Inferior parietal cortex (tissue), 1 donor: ENCODE data around the gene GABRP.
A peak's percentile ranks its signal among the peaks of the same experiment; 100 is the strongest.
"Not testable (repeated sequence)": the region's sequence is repeated elsewhere in the genome, so short reads cannot be mapped to it uniquely, and the experiment has no call there.

Experiments
- DNase-seq: peaks from one replicate; pipeline ENCODE4 v3.0.0-alpha.2; 2016; ENCODE audit errors: extremely low spot score

The GABRP gene

GRCh38 chr5:170755679-170756456 lies 27.7 kb upstream of the GABRP start:
- no peak for DNase-seq

GRCh38 chr5:170756691-170757090 lies 26.8 kb upstream of the GABRP start:
- no peak for DNase-seq

- no peak for DNase-seq
Observed at GRCh38 chr5:170757182-170757601, 26.3 kb upstream of the GABRP start.

- DNase-seq: no peak
Observed at GRCh38 chr5:170757669-170758068, 25.9 kb upstream of the GABRP start.

GRCh38 chr5:170758481-170758880 lies 25.0 kb upstream of the GABRP start:
- no peak for DNase-seq

DNA sequence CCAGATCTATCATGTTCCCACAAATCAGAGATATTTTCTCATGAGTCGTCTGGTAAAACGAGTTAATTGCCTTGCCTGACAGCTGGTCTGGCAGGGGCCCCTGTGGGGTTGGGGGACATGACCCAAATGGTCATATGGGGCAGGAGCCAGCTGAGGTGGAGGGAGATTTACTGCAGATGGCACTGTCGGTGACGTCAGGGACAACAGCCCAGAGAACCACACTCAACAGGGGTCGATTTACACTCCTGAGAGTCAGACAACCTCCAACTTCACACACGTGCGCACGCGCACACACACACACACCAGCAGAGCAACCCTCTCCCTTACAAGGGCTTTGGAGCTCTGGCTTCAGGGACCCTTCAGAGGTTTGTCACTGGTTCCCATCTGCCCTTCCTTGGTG lies 23.4 kb upstream of the GABRP start:
- no peak for DNase-seq

DNA sequence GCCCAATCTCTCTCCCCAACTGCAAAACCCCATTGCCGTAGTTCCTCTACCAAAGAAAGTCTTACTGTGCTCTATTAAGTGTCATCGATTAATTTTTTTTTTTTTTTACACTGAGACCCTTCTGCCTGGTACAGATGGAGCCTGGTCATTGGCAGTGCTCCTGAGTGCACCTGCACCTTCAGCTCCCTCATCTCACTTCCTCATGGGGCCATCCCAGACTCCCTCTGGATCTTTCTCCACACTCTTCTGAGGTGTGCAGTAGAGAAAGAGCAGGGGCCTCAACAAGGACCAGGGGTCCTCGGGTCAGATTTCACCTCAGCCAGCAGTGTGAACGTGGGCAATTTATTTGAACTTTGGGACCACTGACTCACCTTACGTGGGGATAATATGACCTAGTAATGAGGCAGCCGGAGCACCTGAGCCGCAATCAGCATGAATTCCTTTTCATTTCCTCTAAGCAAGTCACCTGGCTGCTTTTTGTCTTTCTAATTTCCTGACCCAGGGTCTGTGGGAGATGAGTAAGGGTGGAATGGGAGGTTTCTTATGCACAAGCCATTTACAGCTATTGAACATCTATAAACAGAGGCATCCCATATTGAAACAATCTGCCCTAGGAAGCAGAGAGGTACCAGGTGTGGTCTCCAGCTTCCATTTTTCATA lies 22.3 kb upstream of the GABRP start:
- no peak for DNase-seq

DNA sequence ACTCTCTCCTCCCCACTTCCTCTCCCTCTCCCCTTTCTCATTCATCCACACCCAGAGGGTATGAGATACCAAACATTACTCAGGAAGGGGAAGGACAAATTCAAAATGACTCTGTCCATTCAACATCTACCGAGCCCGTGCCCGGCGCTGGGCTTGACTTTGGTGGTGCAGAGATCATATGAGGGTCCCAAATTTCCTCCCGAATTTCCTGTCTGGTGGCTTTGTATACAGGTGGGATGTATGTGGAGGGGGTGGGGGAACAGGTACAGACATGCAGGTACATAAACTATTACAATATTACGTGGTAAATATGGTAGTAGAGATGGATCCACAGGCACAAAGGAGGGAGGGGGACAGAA lies 21.8 kb upstream of the GABRP start:
- DNase-seq: no peak

DNA sequence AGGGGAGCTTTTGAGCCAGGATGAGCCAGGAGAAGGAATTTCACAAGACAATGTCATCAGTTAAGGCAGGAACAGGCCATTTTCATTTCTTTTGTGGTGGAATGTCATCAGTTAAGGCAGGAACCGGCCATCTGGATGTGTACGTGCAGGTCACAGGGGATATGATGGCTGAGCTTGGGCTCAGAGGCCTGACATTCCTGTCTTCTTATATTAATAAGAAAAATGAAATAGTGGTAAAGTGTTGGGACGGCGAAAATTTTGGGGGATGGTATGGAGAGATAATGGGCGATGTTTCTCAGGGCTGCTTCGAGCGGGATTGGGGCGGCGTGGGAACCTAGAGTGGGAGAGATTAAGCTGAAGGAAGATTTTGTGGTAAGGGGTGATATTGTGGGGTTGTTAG lies 21.2 kb upstream of the GABRP start:
- DNase-seq: not testable (repeated sequence)

DNA sequence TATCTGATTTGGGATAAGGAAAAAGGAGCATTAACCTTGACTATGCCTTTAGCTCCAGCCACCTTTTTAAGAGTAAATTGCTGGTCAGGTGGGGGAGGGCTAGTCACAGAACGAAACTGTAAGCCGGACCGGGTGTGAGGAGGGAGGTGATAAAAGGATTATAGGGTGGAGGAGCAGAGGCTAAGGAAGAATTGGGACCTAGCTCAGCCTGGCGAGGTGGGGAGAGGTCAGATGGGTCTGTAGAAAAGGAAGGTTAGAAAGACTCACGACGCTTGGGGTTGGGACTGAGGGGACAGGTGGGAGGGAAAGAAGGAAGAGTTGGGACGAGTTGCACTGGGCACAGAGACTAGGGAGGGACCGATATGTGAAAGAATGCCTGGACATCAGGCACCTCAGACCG lies 17.7 kb upstream of the GABRP start:
- DNase-seq: not testable (repeated sequence)

DNA sequence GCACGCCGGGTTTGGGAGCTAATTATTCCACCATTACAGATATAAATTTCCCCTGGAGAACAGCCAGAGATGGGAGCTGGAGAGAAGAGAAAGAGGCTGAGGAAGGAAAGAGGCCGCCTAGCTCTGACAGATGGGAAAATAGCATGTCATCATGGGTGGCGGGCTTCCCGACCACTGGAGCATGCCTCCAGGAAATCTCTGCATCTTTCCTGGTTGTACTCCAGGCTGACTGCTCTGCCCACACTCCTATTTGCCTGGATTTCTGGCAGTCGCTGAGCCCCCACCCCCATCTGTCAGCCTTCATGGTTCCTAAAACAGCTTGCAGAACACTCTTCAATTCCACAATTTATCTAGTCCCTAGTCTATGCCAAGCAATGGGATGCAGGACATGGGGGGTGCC lies 14.3 kb upstream of the GABRP start:
- DNase-seq: no peak

GRCh38 chr5:170769898-170770416 lies 13.6 kb upstream of the GABRP start:
- no peak for DNase-seq

DNA sequence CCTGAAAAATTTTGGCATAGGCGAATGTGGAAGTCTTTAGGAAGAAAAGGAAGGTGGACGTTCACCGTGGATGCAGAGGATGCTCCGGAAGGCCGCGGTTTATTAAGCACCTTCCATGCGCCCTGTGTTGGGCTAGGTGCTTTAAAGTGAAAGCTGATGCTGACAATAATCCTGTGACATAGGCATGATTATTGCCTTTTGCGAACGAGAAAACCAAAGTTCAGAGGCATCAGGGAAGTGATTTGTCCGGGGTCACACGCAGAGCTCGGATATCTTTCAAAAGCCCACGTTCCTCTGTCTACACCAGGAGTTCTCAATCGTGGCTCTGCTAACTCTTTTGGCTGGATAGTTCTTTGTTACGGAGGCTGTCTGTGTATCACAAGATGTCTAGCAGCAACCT lies 12.0 kb upstream of the GABRP start:
- DNase-seq: no peak

DNA sequence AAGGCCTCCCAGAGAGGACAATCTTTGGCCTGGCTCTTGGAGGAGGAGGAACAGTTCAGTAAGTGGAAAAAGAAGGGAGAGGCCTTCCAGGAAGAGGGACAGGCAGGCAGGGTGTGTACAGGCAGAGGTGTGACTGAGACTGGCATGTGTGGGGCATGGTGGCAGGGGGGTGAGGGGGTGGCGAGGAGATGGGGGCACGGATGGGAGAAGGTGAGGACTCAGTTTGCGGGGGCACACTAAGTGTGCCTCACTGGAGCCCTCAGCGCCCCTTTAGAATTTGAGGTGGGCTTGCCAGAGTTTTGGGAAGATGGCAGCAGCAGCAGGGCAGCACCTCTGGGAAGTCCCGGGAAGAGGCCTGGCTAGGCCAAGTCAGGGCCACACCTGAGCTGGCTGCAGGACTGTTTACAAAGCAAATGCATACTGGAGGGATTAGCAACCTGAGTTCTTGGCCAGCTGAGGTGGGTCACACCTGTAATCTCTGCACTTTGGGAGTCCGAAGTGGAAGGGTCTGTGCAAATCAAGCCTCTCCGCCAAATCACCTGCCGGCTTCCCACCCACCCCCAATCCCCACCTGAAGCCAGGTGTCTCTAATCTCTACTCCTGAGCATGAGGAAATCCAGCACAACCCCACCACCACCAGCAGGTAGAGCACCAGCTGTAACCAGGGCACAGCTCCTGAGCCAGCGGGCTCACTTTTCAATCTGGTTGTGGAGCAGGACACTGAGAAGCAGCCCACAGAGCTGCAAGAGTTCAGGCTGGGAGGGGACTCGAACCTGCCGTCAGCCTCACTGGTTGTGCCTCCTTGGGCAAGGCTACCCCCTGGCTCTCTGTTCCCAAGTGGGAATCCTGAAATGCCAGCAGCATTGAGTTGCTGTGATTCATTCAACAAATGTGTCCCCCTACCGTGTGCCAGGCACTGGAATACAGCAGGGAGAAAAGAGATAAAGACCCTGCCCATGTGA lies 10.2 kb upstream of the GABRP start:
- DNase-seq: no peak

DNA sequence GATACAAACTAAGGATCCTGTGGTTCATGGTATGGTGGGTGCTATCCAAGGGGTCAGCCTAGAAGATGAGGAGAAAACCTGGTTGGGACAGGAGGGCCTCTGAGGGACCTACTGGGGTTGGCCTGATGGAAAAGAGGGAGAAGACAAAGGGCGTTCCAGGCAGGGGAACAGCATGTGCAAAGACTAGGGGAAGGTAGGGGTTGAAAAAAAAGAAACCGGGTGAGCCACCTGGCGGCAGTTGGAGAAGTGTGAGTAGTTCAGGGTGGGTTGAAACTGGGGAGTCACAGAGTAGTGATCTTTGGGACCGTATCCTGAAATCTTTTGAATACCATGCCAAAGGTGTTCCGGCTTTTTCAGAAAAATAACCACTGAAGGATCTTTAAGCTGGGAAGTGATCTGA lies 8.7 kb upstream of the GABRP start:
- no peak for DNase-seq

DNA sequence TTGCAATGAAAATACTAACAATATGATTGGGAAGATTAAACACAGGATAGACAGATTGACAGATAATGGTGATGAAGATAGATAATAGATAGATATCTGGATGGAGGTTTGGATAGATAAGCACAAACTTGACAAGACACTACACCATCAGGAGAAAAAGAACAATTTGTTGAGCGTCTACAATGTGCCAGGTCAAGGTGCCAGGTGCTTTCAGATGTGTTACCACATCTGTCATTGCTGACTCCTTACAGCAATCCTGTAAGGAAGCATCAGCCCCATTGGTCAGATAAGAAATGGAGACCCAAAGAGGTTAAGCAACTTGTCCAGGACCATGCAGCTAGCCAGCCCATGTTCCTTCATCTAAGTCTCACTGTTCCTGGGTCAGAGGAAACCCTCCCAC lies 1.6 kb upstream of the GABRP start:
- DNase-seq: no peak

DNA sequence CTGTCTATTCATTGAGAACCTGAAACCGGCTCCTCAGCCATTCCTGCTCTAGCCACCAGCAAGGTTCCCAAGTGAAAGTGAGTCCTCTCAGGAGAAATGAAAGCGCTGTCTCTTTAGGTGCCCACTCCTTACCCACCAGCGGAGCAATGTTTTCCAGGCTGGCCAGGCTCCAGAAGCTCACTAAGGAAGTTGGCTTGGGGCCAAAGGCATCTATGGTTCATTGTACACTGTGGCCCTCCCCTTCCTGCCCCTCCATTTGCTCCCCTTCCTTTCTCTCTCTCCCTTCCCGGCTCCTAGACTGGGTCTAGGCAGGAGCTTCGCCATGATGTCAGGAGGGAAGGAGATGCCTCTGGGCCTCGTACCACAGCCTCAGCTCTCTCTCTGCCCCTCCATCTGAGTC lies 1.1 kb upstream of the GABRP start:
- no peak for DNase-seq

GRCh38 chr5:170785416-170785815 lies 1.9 kb downstream of the GABRP start:
- DNase-seq: no peak

- DNase-seq: no peak
Observed at GRCh38 chr5:170787216-170787615, 3.7 kb downstream of the GABRP start.

DNA sequence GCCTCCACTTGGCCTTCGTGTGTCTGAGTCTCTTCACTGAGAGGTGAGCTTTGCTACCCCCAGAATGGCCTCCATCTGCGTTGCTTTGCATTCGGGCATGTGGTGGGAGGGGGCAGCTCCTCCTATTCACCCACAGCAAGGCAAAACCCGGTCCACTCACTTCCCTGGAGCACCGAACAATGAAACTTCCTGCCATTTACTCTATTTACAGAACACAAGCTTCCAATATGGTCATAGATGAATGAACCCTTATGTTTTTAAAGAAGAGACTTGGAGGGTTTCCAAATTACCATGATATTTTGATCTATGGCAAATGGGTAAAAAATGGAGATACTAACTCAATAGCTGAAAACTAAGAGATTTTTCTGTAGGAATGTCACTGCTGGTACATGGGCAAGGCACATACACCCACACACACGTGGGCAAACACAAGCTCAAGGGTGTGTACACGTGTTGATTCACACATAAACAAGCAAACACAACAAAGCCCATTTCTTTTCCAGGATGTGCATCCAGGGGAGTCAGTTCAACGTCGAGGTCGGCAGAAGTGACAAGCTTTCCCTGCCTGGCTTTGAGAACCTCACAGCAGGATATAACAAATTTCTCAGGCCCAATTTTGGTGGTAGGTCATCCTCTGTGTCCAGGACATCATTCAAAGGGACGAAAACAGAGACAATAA lies 5.2 kb downstream of the GABRP start:
- no peak for DNase-seq

DNA sequence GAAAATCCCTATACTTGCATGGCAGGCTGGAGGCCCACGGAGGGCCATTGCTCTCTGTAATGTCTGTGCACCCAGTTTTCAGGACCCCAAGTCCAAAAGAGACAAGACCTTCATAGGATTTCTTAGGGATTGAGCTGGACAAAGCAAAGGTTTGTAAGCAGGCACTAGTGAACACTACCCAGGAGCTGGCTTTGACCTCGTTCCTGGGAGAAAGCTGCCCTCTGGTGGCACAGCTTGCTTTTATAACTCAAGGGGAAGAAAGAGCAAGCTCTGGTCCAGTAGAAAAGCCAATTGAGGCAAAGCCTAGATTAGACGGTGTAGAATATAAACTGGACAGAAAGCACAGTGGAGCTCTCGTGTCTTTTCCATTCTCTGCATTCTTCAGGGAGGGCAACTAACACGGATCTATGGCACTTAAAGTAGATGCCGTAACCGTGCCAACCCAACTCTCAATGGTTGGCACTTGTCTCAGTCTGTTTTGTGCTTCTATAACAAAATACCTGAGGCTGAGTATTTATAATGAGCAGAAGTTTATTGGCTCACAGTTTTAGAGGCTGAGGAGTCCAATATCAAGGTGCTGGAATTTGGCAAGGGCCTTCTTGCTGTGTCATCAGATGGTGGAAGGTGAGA lies 7.9 kb downstream of the GABRP start:
- peak; percentile 72 for DNase-seq
